ENCODE measurements around the gene IMMP2L.
A peak's percentile ranks its signal among the peaks of the same experiment; 100 is the strongest.

The IMMP2L gene

GRCh38 chr7:111006040-111006439, 556.3 kb downstream of the IMMP2L start:
- no peak for ATAC-seq (replicated peaks)
- no peak overlapping the region for H3K4me3 Mint-ChIP-seq

GRCh38 chr7:111005445-111005844, 556.8 kb downstream of the IMMP2L start:
- no peaks in the 10 kb centered on the region for H3K4me1 Mint-ChIP-seq (ENCODE audit: low read depth in 2 of 2)
- H3K27me3 Mint-ChIP-seq, result no peaks in the 10 kb centered on the region
- no peak overlapping the region for H3K27ac Mint-ChIP-seq
- no peak overlapping the region for H3K4me3 Mint-ChIP-seq
- ATAC-seq (replicated peaks) (no peak), DNase-seq (no peak)
- no peaks in the 10 kb centered on the region for H3K9me3 Mint-ChIP-seq
- no peaks in the 10 kb centered on the region for H3K36me3 Mint-ChIP-seq (ENCODE audit: insufficient read depth)

More at GRCh38 chr7:111006040-111006439, 556.3 kb downstream of the IMMP2L start:
- no peaks in the 10 kb centered on the region for H3K27me3 Mint-ChIP-seq
- no peak overlapping the region for H3K27ac Mint-ChIP-seq
- no peaks in the 10 kb centered on the region for H3K9me3 Mint-ChIP-seq
- no peak for DNase-seq
- H3K36me3 Mint-ChIP-seq (ENCODE audit: insufficient read depth), result no peaks in the 10 kb centered on the region
- H3K4me1 Mint-ChIP-seq (ENCODE audit: low read depth in 2 of 2), result no peaks in the 10 kb centered on the region

GRCh38 chr7:111004310-111004901, 557.9 kb downstream of the IMMP2L start:
- Mint-ChIP-seq H3K4me3 (no peak overlapping the region), H3K27ac (no peak overlapping the region), H3K36me3 (ENCODE audit: insufficient read depth) (no peaks in the 10 kb centered on the region), H3K27me3 (no peaks in the 10 kb centered on the region), H3K4me1 (ENCODE audit: low read depth in 2 of 2) (no peaks in the 10 kb centered on the region), H3K9me3 (no peaks in the 10 kb centered on the region)
- ATAC-seq (replicated peaks) (no peak), DNase-seq (no peak)

GRCh38 chr7:111003883-111004282, 558.4 kb downstream of the IMMP2L start:
- Mint-ChIP-seq H3K36me3 (ENCODE audit: insufficient read depth) (no peaks in the 10 kb centered on the region), H3K27ac (no peak overlapping the region), H3K4me1 (ENCODE audit: low read depth in 2 of 2) (no peaks in the 10 kb centered on the region), H3K27me3 (no peaks in the 10 kb centered on the region), H3K4me3 (no peak overlapping the region), H3K9me3 (no peaks in the 10 kb centered on the region)
- DNase-seq (no peak), ATAC-seq (replicated peaks) (no peak)

- no peak overlapping the region for H3K4me3 Mint-ChIP-seq
- peaks cover under 1% of the 10 kb centered on the region for H3K36me3 Mint-ChIP-seq (ENCODE audit: insufficient read depth)
- H3K4me1 Mint-ChIP-seq (ENCODE audit: low read depth in 2 of 2), result peaks cover 2 to 20% of the 10 kb centered on the region in 2 donors
- H3K27me3 Mint-ChIP-seq, result no peaks in the 10 kb centered on the region
- H3K27ac Mint-ChIP-seq, result peak overlapping the region in 1 of 2 donors; percentile 10
- ATAC-seq (replicated peaks) (peak; percentile 24), DNase-seq (no peak)
- no peaks in the 10 kb centered on the region for H3K9me3 Mint-ChIP-seq
These were observed 568.0 kb downstream of the IMMP2L start for GRCh38 chr7:110994028-110994967.

GRCh38 chr7:110988890-110989501, 573.3 kb downstream of the IMMP2L start:
- DNase-seq, result no peak
- H3K27ac Mint-ChIP-seq, result no peak overlapping the region

GRCh38 chr7:110988348-110988747, 573.9 kb downstream of the IMMP2L start:
- H3K36me3 Mint-ChIP-seq (ENCODE audit: insufficient read depth), result peaks cover 3% of the 10 kb centered on the region
- ATAC-seq (replicated peaks) (peak; percentile 31), DNase-seq (no peak)
- H3K27ac Mint-ChIP-seq, result no peak overlapping the region
- H3K9me3 Mint-ChIP-seq, result no peaks in the 10 kb centered on the region
- no peak overlapping the region for H3K4me3 Mint-ChIP-seq
- no peaks in the 10 kb centered on the region for H3K27me3 Mint-ChIP-seq
- peaks cover 2 to 7% of the 10 kb centered on the region in 2 donors for H3K4me1 Mint-ChIP-seq (ENCODE audit: low read depth in 2 of 2)

More at GRCh38 chr7:110988890-110989501, 573.3 kb downstream of the IMMP2L start:
- no peaks in the 10 kb centered on the region for H3K9me3 Mint-ChIP-seq
- H3K4me1 Mint-ChIP-seq (ENCODE audit: low read depth in 2 of 2), result peaks cover 2 to 12% of the 10 kb centered on the region in 2 donors
- no peaks in the 10 kb centered on the region for H3K27me3 Mint-ChIP-seq
- peaks cover 3% of the 10 kb centered on the region for H3K36me3 Mint-ChIP-seq (ENCODE audit: insufficient read depth)
- no peak overlapping the region for H3K4me3 Mint-ChIP-seq
- ATAC-seq (replicated peaks), result no peak

- H3K4me1 Mint-ChIP-seq (ENCODE audit: low read depth in 2 of 2), result peaks cover 0 to 2% of the 10 kb centered on the region in 2 donors
- no peaks in the 10 kb centered on the region for H3K27me3 Mint-ChIP-seq
- no peaks in the 10 kb centered on the region for H3K9me3 Mint-ChIP-seq
- ATAC-seq (replicated peaks) (no peak), DNase-seq (no peak)
- no peak overlapping the region for H3K4me3 Mint-ChIP-seq
- H3K27ac Mint-ChIP-seq, result no peak overlapping the region
- H3K36me3 Mint-ChIP-seq (ENCODE audit: insufficient read depth), result peaks cover 3% of the 10 kb centered on the region
These were observed 575.1 kb downstream of the IMMP2L start for GRCh38 chr7:110987127-110987693.

- H3K36me3 Mint-ChIP-seq (ENCODE audit: insufficient read depth), result no peaks in the 10 kb centered on the region
- no peak overlapping the region for H3K27ac Mint-ChIP-seq
- no peaks in the 10 kb centered on the region for H3K9me3 Mint-ChIP-seq
- ATAC-seq (replicated peaks) (no peak), DNase-seq (no peak)
- H3K27me3 Mint-ChIP-seq, result no peaks in the 10 kb centered on the region
- peaks cover 0 to 2% of the 10 kb centered on the region in 2 donors for H3K4me1 Mint-ChIP-seq (ENCODE audit: low read depth in 2 of 2)
- no peak overlapping the region for H3K4me3 Mint-ChIP-seq
These were observed 578.4 kb downstream of the IMMP2L start for GRCh38 chr7:110983822-110984456.

GRCh38 chr7:110977127-110977737, 585.1 kb downstream of the IMMP2L start:
- no peaks in the 10 kb centered on the region for H3K27me3 Mint-ChIP-seq
- ATAC-seq (replicated peaks) (peak; percentile 22), DNase-seq (no peak)
- H3K4me1 Mint-ChIP-seq (ENCODE audit: low read depth in 2 of 2), result peaks cover 4 to 9% of the 10 kb centered on the region in 2 donors
- no peaks in the 10 kb centered on the region for H3K36me3 Mint-ChIP-seq (ENCODE audit: insufficient read depth)
- H3K27ac Mint-ChIP-seq, result peak overlapping the region; percentile 1 to 22
- H3K9me3 Mint-ChIP-seq, result no peaks in the 10 kb centered on the region
- H3K4me3 Mint-ChIP-seq, result peak overlapping the region in 1 of 2 donors; percentile 12

GRCh38 chr7:110975486-110975885, 586.8 kb downstream of the IMMP2L start:
- Mint-ChIP-seq H3K27me3 (no peaks in the 10 kb centered on the region), H3K36me3 (ENCODE audit: insufficient read depth) (no peaks in the 10 kb centered on the region), H3K4me3 (no peak overlapping the region), H3K4me1 (ENCODE audit: low read depth in 2 of 2) (peaks cover 4 to 9% of the 10 kb centered on the region in 2 donors), H3K27ac (no peak overlapping the region), H3K9me3 (no peaks in the 10 kb centered on the region)
- DNase-seq, result no peak
- no peak for ATAC-seq (replicated peaks)

GRCh38 chr7:110974441-110974840, 587.9 kb downstream of the IMMP2L start:
- DNase-seq, result no peak
- Mint-ChIP-seq H3K4me1 (ENCODE audit: low read depth in 2 of 2) (peaks cover 4 to 9% of the 10 kb centered on the region in 2 donors), H3K4me3 (no peak overlapping the region), H3K9me3 (no peaks in the 10 kb centered on the region), H3K27ac (no peak overlapping the region), H3K36me3 (ENCODE audit: insufficient read depth) (no peaks in the 10 kb centered on the region), H3K27me3 (no peaks in the 10 kb centered on the region)
- no peak for ATAC-seq (replicated peaks)

All from effector memory CD8-positive, alpha-beta T cell (primary cell).